Heart left ventricle (tissue), 16 donors: ENCODE measurements around the gene ITGB4. TPM values are rescaled to one million over a fixed set of nuclear protein-coding genes. Genes with fewer than 3 reads are reported as not detected.

Experiments used
- ATAC-seq, 4 donors: fragments of 200-7000 bp; cut with Tn5 transposase; one replicate each; pipeline ENCODE4 v1.9.1; 2020 to 2022; ENCODE audit warnings: moderate library complexity in 4 of 4, mild to moderate bottlenecking in 3 of 4, moderate number of reproducible peaks in 1 of 4
- DNase-seq, 5 donors: peaks; one replicate each; pipeline ENCODE4 v3.0.0-alpha.2; 2020
- H3K27ac ChIP-seq, 12 donors: fragments of 200-600 bp; sonication (generic) in 4 of 12; one replicate each; pipeline versions ENCODE4 v1.5.0 to v1.8.0; 2016 to 2022; ENCODE audit warnings: mild to moderate bottlenecking in 2 of 12
- H3K27me3 ChIP-seq, 9 donors: fragments of 200-600 bp; sonication (generic) in 2 of 9; one replicate each; pipeline versions ENCODE4 v1.5.1 to v1.8.0; 2016 to 2022; ENCODE audit warnings: mild to moderate bottlenecking in 3 of 9
- H3K36me3 ChIP-seq, 9 donors: fragments of 200-600 bp; sonication (generic) in 2 of 9; one replicate each; pipeline versions ENCODE4 v1.5.0 to v1.8.0; 2018 to 2022; ENCODE audit warnings: mild to moderate bottlenecking in 2 of 9
- H3K4me1 ChIP-seq, 12 donors: fragments of 200-600 bp; sonication (generic) in 4 of 12; one replicate each; pipeline versions ENCODE4 v1.5.0 to v1.8.0; 2016 to 2022; ENCODE audit warnings: mild to moderate bottlenecking in 3 of 12
- H3K4me3 ChIP-seq, 12 donors: fragments of 200-600 bp; sonication (generic) in 4 of 12; one replicate each; pipeline versions ENCODE4 v1.5.0 to v1.8.0; 2017 to 2022; ENCODE audit warnings: mild to moderate bottlenecking in 9 of 12, moderate library complexity in 4 of 12
- H3K9me3 ChIP-seq, 12 donors: fragments of 200-600 bp; sonication (generic) in 4 of 12; one replicate each; pipeline versions ENCODE4 v1.5.0 to v1.8.0; 2016 to 2022; ENCODE audit warnings: mild to moderate bottlenecking in 1 of 12
- POLR2A ChIP-seq, 2 donors: fragments of 450-650 bp; IDR thresholded peaks; one replicate each; pipeline ENCODE4 v1.6.1; 2017; ENCODE audit warnings: antibody characterized with exemption in 2 of 2, mild to moderate bottlenecking in 2 of 2, moderate library complexity in 2 of 2
- WGBS, 4 donors: extraction: QIAGEN DNeasy Blood & Tissue Kit in 2 of 4; methylation state at CpG; one replicate each; pipeline versions ENCODE4 v1.1.5 to v1.1.7; 2013 to 2018; 5-methylcytosine and 5-hydroxymethylcytosine counted together
- intact Hi-C, 10 donors: fragments of 100-400 bp; cut with DNase I; formaldehyde crosslinking; loops; one replicate each; pipeline versions ENCODE4 v1.11.1 to v1.14.2; 2022
- polyA plus RNA-seq, 2 donors: library from polyadenylated mRNA; stranded (reverse); fragments of 200-250 nt; gene quantifications; one replicate each; pipeline ENCODE4 v1.2.3, GENCODE V29; 2013
- total RNA-seq, 9 donors: library from RNA; depleted of rRNA in 2 of 9; stranded (reverse); fragments of >200 nt in 2 of 9; fragmentation: NEBNext Ultra II Directional in 3 of 9; extraction: Animal tissue kit (Norgen Biotek cat#: 25700) in 3 of 9; gene quantifications; one replicate each; pipeline versions ENCODE4 v1.1.0 to v1.2.4, GENCODE V29; 2016 to 2023
- TF ChIP-seq, protein P1 (sequence below), 12 donors: fragments of 200-600 bp; sonication (generic) in 4 of 12; IDR thresholded peaks; one replicate each; pipeline versions ENCODE4 v1.5.0 to v1.8.0; 2018 to 2022; ENCODE audit warnings: antibody characterized with exemption in 12 of 12, mild to moderate bottlenecking in 5 of 12
- donor health status: ischemic (EF 13 %, LVEDD 7.1; RV severe dilation, severe dysfunction).
- donor health status: healthy with polysubstance abuse.
- donor health status: DM: no; HTN: yes; CAD: no.
- donor health status: DM: no; HTN: no; CAD: no.
- donor health status: ischemic (EF 25% LVEDD 6.9; RV normal size, moderate dysfunction).
- donor health status: ischemic (EF 25% LVEDD 5.7; RV mildly dilated, moderate dysfunction).
- donor health status: healthy.
- donor health status: DM: yes; HTN: yes; CAD: no.
- donor health status: ischemic (EF 35%, LVEDD 5.7; RV mildly dilated, moderate dysfunction).
- donor health status: nonischemic (EF 11% LVEDD 7.7; RV severe dilation, severe dysfunction).
- donor health status: DM: yes; HTN: yes; CAD: no.
- donor health status: PGD.
- donor health status: ischemic (EF 29% LVEDD 5.4; RV normal size, mild dysfunction).
- donor health status: nonischemic (EF 23%, LVEDD 6.1; RV moderate dilation, normal function).

ITGB4 gene
- total and polyA plus RNA-seq, 11 donors, result 4.0 to 26.8 (median 10.0) TPM

DNA sequence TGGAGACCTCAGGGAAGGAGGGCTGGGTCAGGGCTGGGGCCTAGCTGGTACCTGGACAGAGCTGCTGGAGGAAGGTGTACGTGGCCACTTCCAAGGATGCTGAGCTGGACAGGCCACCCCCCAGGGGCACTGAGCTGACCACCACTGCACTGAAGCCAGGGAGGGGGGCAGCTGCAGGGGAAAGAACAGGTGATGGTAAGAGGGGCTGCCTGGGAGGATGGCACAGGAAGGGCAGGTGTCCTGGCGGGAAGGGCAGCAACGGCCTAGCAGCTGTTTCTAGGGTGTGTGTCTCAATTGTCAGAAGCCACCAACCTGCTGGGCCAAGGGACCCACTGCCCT is 42.0 kb downstream of the ITGB4 start:
- ATAC-seq (no peak), DNase-seq (peak in 1 of 5 donors; percentile 46)
- H3K27ac ChIP-seq, result no peak overlapping the region
- H3K27me3 ChIP-seq, result no peaks in the 10 kb centered on the region
- H3K36me3 ChIP-seq, result peaks cover 0 to 13% (median 9%) of the 10 kb centered on the region in 9 donors
- H3K4me1 ChIP-seq, result peaks cover 0 to 32% (median 14%) of the 10 kb centered on the region in 12 donors
- TF ChIP-seq, protein P1, sequence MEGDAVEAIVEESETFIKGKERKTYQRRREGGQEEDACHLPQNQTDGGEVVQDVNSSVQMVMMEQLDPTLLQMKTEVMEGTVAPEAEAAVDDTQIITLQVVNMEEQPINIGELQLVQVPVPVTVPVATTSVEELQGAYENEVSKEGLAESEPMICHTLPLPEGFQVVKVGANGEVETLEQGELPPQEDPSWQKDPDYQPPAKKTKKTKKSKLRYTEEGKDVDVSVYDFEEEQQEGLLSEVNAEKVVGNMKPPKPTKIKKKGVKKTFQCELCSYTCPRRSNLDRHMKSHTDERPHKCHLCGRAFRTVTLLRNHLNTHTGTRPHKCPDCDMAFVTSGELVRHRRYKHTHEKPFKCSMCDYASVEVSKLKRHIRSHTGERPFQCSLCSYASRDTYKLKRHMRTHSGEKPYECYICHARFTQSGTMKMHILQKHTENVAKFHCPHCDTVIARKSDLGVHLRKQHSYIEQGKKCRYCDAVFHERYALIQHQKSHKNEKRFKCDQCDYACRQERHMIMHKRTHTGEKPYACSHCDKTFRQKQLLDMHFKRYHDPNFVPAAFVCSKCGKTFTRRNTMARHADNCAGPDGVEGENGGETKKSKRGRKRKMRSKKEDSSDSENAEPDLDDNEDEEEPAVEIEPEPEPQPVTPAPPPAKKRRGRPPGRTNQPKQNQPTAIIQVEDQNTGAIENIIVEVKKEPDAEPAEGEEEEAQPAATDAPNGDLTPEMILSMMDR (IDR thresholded peaks at IDR 0.05), result no peak
- TF ChIP-seq POLR2A (IDR thresholded peaks at IDR 0.05), result no peak
- 92 to 97% (median 94%) methylated on average over 3 of the region's 3 CpGs for WGBS, 4 donors
- no peak overlapping the region for H3K4me3 ChIP-seq
- no peaks in the 10 kb centered on the region for H3K9me3 ChIP-seq
- intact Hi-C loops, result loop anchor here in 2 of 10 donors (10.0 kb wide), 2 partner anchors 62 to 132 kb away; partner anchors contain the start of gene TRIM65 (in 1 of the 2)

DNA sequence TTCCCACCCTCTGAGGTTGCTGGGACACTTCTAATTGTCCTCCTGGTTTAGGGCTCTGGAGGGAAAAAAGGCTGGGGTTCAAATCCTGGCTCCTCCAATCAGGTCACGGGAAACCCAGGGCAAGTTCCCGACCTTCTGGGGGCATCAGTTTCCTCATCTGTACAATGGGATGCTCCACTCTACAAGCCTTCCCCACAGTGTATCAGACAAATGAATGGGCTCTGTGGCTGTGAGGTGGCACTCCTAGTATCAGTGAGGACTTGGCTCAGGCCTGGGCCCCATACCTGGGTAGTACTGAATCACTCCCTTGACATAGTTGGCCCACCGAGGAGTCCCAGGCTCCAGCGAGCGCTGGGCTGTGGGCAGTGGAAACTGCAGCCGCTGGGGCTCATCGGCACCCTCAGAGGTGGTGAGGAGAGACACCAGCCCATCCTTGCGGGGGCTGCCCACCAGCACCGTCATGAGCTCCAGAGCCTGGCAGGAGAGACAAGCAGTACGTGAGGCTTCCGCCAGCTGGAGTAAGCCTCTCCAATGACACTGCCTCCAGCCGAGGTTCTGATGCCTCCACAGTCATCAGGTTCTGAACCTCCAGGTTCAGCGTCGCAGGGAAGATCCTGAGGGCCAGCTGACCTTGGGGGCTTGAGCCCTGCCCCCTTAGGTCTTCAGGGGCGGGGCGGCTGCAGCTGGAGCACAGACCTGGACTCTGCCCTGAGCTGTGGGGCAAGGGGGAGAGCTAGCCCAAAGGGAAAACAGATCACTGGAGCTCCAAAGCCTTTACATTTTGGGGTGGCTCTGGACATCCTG is 42.6 kb downstream of the ITGB4 start:
- intact Hi-C loops, result loop anchor here in 3 of 10 donors (1.0 to 10.0 kb wide), 3 partner anchors 61 to 241 kb away; partner anchors contain the start of gene TRIM65 (in 1 of the 3)
- Histone ChIP-seq H3K27ac (peak overlapping the region; percentile 58 to 98 (median 87)), H3K4me1 (peaks cover 0 to 31% (median 14%) of the 10 kb centered on the region in 12 donors), H3K36me3 (peaks cover 0 to 13% (median 5%) of the 10 kb centered on the region in 9 donors), H3K9me3 (no peaks in the 10 kb centered on the region), H3K27me3 (no peaks in the 10 kb centered on the region), H3K4me3 (peak overlapping the region; percentile 54 to 91 (median 74))
- 74 to 88% (median 82%) methylated on average over 5 to 16 of the region's 16 CpGs for WGBS, 4 donors
- no peak for TF ChIP-seq POLR2A (IDR thresholded peaks at IDR 0.05)
- TF ChIP-seq, protein P1 (IDR thresholded peaks at IDR 0.05), result no peak
- DNase-seq, result peak in 1 of 5 donors; percentile 41
- ATAC-seq, result peak in 1 of 4 donors; percentile 1

DNA sequence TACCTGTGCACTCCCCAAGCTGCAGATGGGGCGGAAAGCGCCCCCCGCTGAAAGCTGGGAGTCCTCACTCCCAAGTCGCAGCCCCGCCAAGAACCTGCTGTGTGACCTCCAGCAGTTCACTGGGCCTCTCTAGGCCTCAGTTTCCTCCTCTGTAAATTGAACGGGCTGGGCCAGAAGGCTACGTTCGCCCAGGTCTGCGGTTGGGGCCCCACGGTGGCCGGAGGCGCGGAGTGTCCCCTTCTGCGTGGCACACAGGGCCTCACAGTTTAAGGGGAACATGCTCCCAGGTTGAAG is 43.1 kb downstream of the ITGB4 start:
- ATAC-seq, result no peak
- 12 to 21% (median 18%) methylated on average over 5 to 14 of the region's 14 CpGs for WGBS, 4 donors
- Histone ChIP-seq H3K36me3 (peaks cover 0 to 13% (median 3%) of the 10 kb centered on the region in 9 donors), H3K9me3 (no peaks in the 10 kb centered on the region), H3K4me3 (peak overlapping the region; percentile 54 to 91 (median 74)), H3K4me1 (peaks cover 0 to 26% (median 14%) of the 10 kb centered on the region in 12 donors), H3K27ac (peak overlapping the region; percentile 58 to 98 (median 87)), H3K27me3 (no peaks in the 10 kb centered on the region)
- no peak for TF ChIP-seq POLR2A (IDR thresholded peaks at IDR 0.05)
- TF ChIP-seq, protein P1 (IDR thresholded peaks at IDR 0.05), result peak in 1 of 12 donors; percentile 71
- DNase-seq, result no peak
- intact Hi-C loops, result loop anchor here in 3 of 10 donors (1.0 to 10.0 kb wide), 3 partner anchors 60 to 241 kb away; partner anchors contain the start of gene TRIM65 (in 1 of the 3)

DNA sequence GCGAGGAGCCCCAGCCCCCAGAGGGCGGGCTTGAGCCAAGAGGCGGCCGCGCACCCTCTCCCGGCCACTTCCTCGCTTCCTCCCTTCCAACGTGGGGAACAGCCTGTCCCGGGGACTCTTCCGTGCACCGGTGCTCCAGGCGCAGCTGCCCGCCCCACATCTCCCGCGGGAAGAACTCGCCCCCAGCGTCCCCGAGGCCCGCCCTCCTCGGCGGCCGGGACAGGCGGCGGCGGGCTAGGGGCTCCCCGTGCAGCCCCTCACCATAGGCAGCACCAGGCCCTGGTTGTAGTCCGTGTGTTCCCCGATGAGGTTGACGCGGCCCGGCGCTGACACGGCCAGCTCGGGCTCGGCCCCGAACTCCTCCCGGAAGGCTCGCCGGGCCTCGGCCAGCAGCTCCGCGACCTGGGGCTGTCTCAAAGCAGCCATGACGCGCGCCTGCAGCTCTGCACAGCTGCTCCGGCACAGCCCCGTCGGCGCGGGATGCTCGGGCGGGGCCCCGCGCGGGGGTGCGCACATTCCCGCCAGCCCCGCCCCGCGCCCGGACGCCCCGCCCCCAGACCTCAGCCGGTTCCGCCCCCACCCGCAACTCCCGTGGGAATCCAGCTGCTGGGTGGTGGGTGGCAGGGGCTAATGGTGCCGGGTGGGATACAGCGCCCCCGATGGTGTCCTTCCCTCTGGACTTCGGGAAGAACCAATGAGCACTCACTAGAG is 43.6 kb downstream of the ITGB4 start, which contains the start of gene GALK1:
TSS of gene GALK1 (minus strand) at position 482 of the 711 bp plus-strand sequence. CDS start at position 426, 56 bp downstream.
- 0% methylated on average over 32 to 71 of the region's 71 CpGs for WGBS, 4 donors
- intact Hi-C loops, result loop anchor here in 3 of 10 donors (1.0 to 10.0 kb wide), 3 partner anchors 60 to 240 kb away; partner anchors contain the start of gene TRIM65 (in 1 of the 3)

More for the DNA sequence above, 43.6 kb downstream of the ITGB4 start, which contains the start of gene GALK1:
- peak; percentile 56 to 92 (median 86) for ATAC-seq
- no peaks in the 10 kb centered on the region for H3K27me3 ChIP-seq
- peaks cover 0 to 22% (median 14%) of the 10 kb centered on the region in 12 donors for H3K4me1 ChIP-seq
- peak in 1 of 2 donors; percentile 64 for TF ChIP-seq POLR2A (IDR thresholded peaks at IDR 0.05)
- TF ChIP-seq, protein P1 (IDR thresholded peaks at IDR 0.05), result peak; percentile 25 to 84 (median 54)
- DNase-seq, result peak; percentile 79 to 88 (median 82)
- peaks cover 0 to 10% (median 0%) of the 10 kb centered on the region in 9 donors for H3K36me3 ChIP-seq
- H3K27ac ChIP-seq, result peak within 1 kb of the TSS; percentile 58 to 98 (median 87)
- no peaks in the 10 kb centered on the region for H3K9me3 ChIP-seq
- H3K4me3 ChIP-seq, result peak within 1 kb of the TSS; percentile 54 to 91 (median 74)
